ENCODE results near the gene AASDH. TPM values are rescaled to one million over a fixed set of nuclear protein-coding genes. Genes with fewer than 3 reads are reported as not detected.

Gene AASDH
- total and polyA plus RNA-seq, 2 of the 13 experiments (the other 11 are each of a cell fraction or from before 2014, with no cell fraction given): 12.6 to 14.1 TPM

DNA sequence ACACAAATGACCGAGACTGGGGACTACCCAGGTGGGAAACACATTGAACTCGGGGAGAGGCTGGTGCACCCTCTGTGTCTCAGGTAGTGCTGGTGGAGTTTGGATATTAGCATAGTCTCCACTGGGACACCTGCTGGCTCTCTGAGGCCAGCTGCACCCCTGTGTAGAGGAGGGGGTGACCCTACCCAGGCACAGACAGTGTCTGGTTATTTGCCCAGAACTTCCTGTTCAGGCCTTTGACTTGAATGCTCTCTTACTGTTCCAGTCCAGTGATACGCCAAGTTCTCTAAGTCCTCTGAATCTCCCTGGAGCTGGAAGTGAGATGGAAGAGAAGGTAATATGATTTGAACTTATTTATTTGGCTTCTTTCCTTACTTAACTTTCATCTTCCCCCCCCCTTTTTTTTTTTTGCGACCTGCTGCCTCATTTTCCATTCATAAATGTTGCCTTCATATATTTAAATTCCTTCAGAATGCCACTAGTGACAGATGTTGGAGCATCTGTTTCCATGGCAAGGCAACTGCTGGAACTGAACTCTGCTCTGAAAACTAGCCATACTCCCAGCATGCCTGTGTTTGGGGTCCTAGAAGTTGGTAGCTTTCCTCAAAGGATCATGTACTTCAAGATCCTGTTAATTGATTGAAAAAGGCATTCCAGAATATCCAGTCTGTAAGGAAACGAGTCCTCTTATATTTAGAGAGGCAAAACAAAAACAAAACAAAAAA lies 76.7 kb downstream of the AASDH start (continued):
- no peak for TF ChIP-seq CBX5 (CRISPR knock-in tag; IDR thresholded peaks at IDR 0.05; ENCODE audit: borderline replicate concordance)
- no peak for TF ChIP-seq TCF12 (IDR thresholded peaks at IDR 0.05)
- no peak for TF ChIP-seq TCF12 (CRISPR knock-in tag; IDR thresholded peaks at IDR 0.05)

DNA sequence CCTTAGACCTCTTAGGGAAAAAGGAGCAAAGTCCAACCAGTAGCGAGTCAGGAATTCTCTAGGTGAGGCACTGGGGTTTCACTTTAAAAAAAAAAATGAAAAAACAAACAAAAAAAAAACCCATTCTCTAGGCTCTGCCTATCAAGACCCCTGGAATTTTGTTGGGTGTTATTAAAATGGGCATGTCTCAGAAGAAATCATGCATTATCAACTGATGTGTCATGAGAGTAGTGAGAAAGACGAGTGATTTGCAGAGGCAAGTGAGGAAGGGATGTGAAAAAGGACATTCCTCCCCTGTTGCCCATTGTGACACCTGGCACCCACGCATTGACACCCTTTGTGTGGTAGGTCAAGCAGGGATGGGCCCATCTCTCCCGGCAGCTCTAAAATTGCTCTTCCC lies 78.9 kb downstream of the AASDH start:
- Histone ChIP-seq H3K36me3 (replicated peaks in 1 of 2; ENCODE audit: control insufficient read depth in 1 of 2, insufficient read depth in 2 of 2, low read length in 2 of 2) (no peaks in the 10 kb centered on the region), H3K4me1 (ENCODE audit: insufficient read depth, low read length) (peaks cover 27% of the 10 kb centered on the region), H3K27me3 (ENCODE audit: control insufficient read depth in 1 of 2, insufficient read depth in 2 of 2, low read length in 2 of 2) (no peaks in the 10 kb centered on the region), H3K27ac (ENCODE audit: extremely low read length, insufficient read depth, low read length) (no peak overlapping the region), H3K9ac (ENCODE audit: insufficient read depth, low read depth, low read length) (no peak overlapping the region), H3K79me2 (ENCODE audit: insufficient read depth, low read length) (no peaks in the 10 kb centered on the region), H2AFZ (ENCODE audit: low read length) (no peak overlapping the region), H3K4me2 (ENCODE audit: low read depth, low read length) (no peak overlapping the region), H3K9me3 (ENCODE audit: low read length) (no peaks in the 10 kb centered on the region), H4K20me1 (ENCODE audit: insufficient read depth, low read length) (no peaks in the 10 kb centered on the region), H3K4me3 (replicated peaks in 1 of 3; ENCODE audit: insufficient read depth in 1 of 3, low read depth in 2 of 3, low read length in 3 of 3) (no peak overlapping the region)
- no peak for ATAC-seq
- ChIA-PET CTCF (ENCODE audit: low intra/inter-chr PET ratio, low total read pairs) (no interaction called here), POLR2A (no interaction called here)
- no peak for FAIRE-seq
- in situ Hi-C loops (cut with HindIII; ENCODE audit: extremely low pct_ligation_motif_present, low pct_unique_long_range_greater_than_20kb) (no loop called here), intact Hi-C loops (cut with micrococcal nuclease; ENCODE audit: unreplicated experiment) (no loop called here)
- WGBS (ENCODE audit: low lambda C conversion rate): 78% methylated on average over 4 of the region's 4 CpGs
- TF ChIP-seq SUZ12 (IDR thresholded peaks at IDR 0.05; ENCODE audit: low read depth, low read length): no peak
- TF ChIP-seq ZNF629 (CRISPR knock-in tag; conservative IDR thresholded peaks at IDR 0.05): peak; percentile 51
- TF ChIP-seq, protein P1, sequence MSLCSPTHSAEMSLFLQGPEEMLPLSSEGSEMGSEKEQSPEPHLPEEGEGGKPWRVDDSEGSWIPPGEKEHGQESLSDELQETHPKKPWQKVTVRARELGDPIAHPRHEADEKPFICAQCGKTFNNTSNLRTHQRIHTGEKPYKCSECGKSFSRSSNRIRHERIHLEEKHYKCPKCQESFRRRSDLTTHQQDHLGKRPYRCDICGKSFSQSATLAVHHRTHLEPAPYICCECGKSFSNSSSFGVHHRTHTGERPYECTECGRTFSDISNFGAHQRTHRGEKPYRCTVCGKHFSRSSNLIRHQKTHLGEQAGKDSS (CRISPR knock-in tag; IDR thresholded peaks at IDR 0.05; ENCODE audit: borderline replicate concordance, low read depth): no peak
- no peak for DNase-seq (ENCODE audit: low spot score)
- no TSS peak for BruUV-seq (replicated peaks)

GRCh38 chr4:56307423-56307822 lies 79.9 kb downstream of the AASDH start:
- POLR2A ChIA-PET: no interaction called here
- Histone ChIP-seq H3K27ac (ENCODE audit: extremely low read length, insufficient read depth, low read length) (no peak overlapping the region), H3K79me2 (ENCODE audit: insufficient read depth, low read length) (no peaks in the 10 kb centered on the region), H3K4me1 (ENCODE audit: insufficient read depth, low read length) (peaks cover 28% of the 10 kb centered on the region), H3K9me3 (ENCODE audit: low read length) (no peaks in the 10 kb centered on the region), H3K27me3 (ENCODE audit: control insufficient read depth in 1 of 2, insufficient read depth in 2 of 2, low read length in 2 of 2) (no peaks in the 10 kb centered on the region), H3K4me3 (replicated peaks in 1 of 3; ENCODE audit: insufficient read depth in 1 of 3, low read depth in 2 of 3, low read length in 3 of 3) (no peak overlapping the region), H2AFZ (ENCODE audit: low read length) (no peak overlapping the region), H4K20me1 (ENCODE audit: insufficient read depth, low read length) (no peaks in the 10 kb centered on the region), H3K9ac (ENCODE audit: insufficient read depth, low read depth, low read length) (no peak overlapping the region), H3K36me3 (replicated peaks in 1 of 2; ENCODE audit: control insufficient read depth in 1 of 2, insufficient read depth in 2 of 2, low read length in 2 of 2) (no peaks in the 10 kb centered on the region), H3K4me2 (ENCODE audit: low read depth, low read length) (no peak overlapping the region)
- in situ Hi-C loops (cut with HindIII; ENCODE audit: extremely low pct_ligation_motif_present, low pct_unique_long_range_greater_than_20kb) (no loop called here), intact Hi-C loops (cut with micrococcal nuclease; ENCODE audit: unreplicated experiment) (no loop called here)
- DNase-seq (ENCODE audit: low spot score) (no peak), ATAC-seq (no peak), FAIRE-seq (no peak)
- no TSS peak for BruUV-seq (replicated peaks)
- WGBS (ENCODE audit: low lambda C conversion rate): 84% methylated on average over 3 of the region's 3 CpGs
- CTCF ChIA-PET (ENCODE audit: low intra/inter-chr PET ratio, low total read pairs): no interaction called here
- TF ChIP-seq ZFYVE20 (CRISPR knock-in tag; IDR thresholded peaks at IDR 0.05; ENCODE audit: borderline replicate concordance, low read depth) (no peak), ZBTB4 (CRISPR knock-in tag; IDR thresholded peaks at IDR 0.05; ENCODE audit: borderline replicate concordance) (no peak), E2F2 (CRISPR knock-in tag; IDR thresholded peaks at IDR 0.05; ENCODE audit: borderline replicate concordance) (no peak), ZNF761 (CRISPR knock-in tag; conservative IDR thresholded peaks at IDR 0.05) (no peak), NR2F2 (IDR thresholded peaks at IDR 0.05; ENCODE audit: borderline replicate concordance, low read depth) (no peak), NFKB2 (CRISPR knock-in tag; IDR thresholded peaks at IDR 0.05; ENCODE audit: borderline replicate concordance) (no peak)

Data from HepG2 (cell line).